ENCODE results near the gene UBLCP1.
"Not testable (repeated sequence)": the region's sequence is repeated elsewhere in the genome, so short reads cannot be mapped to it uniquely, and the experiment has no call there.

Gene UBLCP1

GRCh38 chr5:159257007-159257406 lies 6.1 kb upstream of the UBLCP1 start:
- DNase-seq = no peak

GRCh38 chr5:159257629-159258283 lies 5.3 kb upstream of the UBLCP1 start:
- no peak for DNase-seq

GRCh38 chr5:159258361-159258760 lies 4.7 kb upstream of the UBLCP1 start:
- no peak for DNase-seq

- DNase-seq = not testable (repeated sequence)
These were observed 2.9 kb upstream of the UBLCP1 start for GRCh38 chr5:159260212-159260611.

GRCh38 chr5:159262472-159262858 lies 625 bp upstream of the UBLCP1 start:
- DNase-seq = no peak

GRCh38 chr5:159263569-159263905 lies 447 bp downstream of the UBLCP1 start:
- no peak for DNase-seq

GRCh38 chr5:159266764-159267163 lies 3.7 kb downstream of the UBLCP1 start:
- not testable (repeated sequence) for DNase-seq

- no peak for DNase-seq
These were observed 6.6 kb downstream of the UBLCP1 start for GRCh38 chr5:159269723-159270122.

GRCh38 chr5:159273923-159274322 lies 10.8 kb downstream of the UBLCP1 start:
- DNase-seq = no peak

- no peak for DNase-seq
These were observed 11.6 kb downstream of the UBLCP1 start for GRCh38 chr5:159274676-159275075.

- DNase-seq = no peak
These were observed 23.4 kb downstream of the UBLCP1 start for GRCh38 chr5:159286420-159287035.

- no peak for DNase-seq
These were observed 27.7 kb downstream of the UBLCP1 start for GRCh38 chr5:159290741-159291140.

- DNase-seq = no peak
These were observed 31.8 kb downstream of the UBLCP1 start for GRCh38 chr5:159294921-159295320.

GRCh38 chr5:159297300-159297699 lies 34.2 kb downstream of the UBLCP1 start:
- not testable (repeated sequence) for DNase-seq

GRCh38 chr5:159301466-159301865 lies 38.4 kb downstream of the UBLCP1 start:
- no peak for DNase-seq

GRCh38 chr5:159301929-159302860 lies 39.1 kb downstream of the UBLCP1 start:
- not testable (repeated sequence) for DNase-seq

GRCh38 chr5:159303286-159303685 lies 40.2 kb downstream of the UBLCP1 start:
- no peak for DNase-seq

GRCh38 chr5:159304961-159305595 lies 42.0 kb downstream of the UBLCP1 start:
- DNase-seq = no peak

GRCh38 chr5:159309689-159310433 lies 46.8 kb downstream of the UBLCP1 start:
- DNase-seq = no peak

- no peak for DNase-seq
These were observed 47.4 kb downstream of the UBLCP1 start for GRCh38 chr5:159310511-159310910.

- DNase-seq = no peak
These were observed 48.0 kb downstream of the UBLCP1 start for GRCh38 chr5:159311063-159311462.

- no peak for DNase-seq
These were observed 50.1 kb downstream of the UBLCP1 start for GRCh38 chr5:159313197-159313596.

All from activated CD4-positive, CD25-positive, alpha-beta regulatory T cell treated with anti-CD3 and anti-CD28 coated beads, Interleukin-2, amount 50 U/mL, for 72 hours (primary cell).